CD14-positive monocyte (primary cell): ENCODE results near the gene WDR7. TPM values are rescaled to one million over a fixed set of nuclear protein-coding genes. Genes with fewer than 3 reads are reported as not detected.

ENCODE experiments used
- DNase-seq, 3 donors: peaks; one replicate each; pipeline ENCODE4 v3.0.0-alpha.2; 2011 to 2022
- H2AFZ ChIP-seq: 2 replicates; pipeline ENCODE4 v1.6.0; 2012; ENCODE audit warnings: mild to moderate bottlenecking, low read depth, low read length, inconsistent platforms; ENCODE audit not compliant: insufficient read depth, poor library complexity, severe bottlenecking
- H3K27ac ChIP-seq, 2 donors: 1 replicate in 1 of 2; 2 replicates in 1 of 2; pipeline ENCODE4 v1.5.1; 2012 to 2013; ENCODE audit warnings: low read length in 2 of 2, control low read depth in 1 of 2, inconsistent platforms in 1 of 2, low read depth in 1 of 2, mild to moderate bottlenecking in 1 of 2
- H3K27me3 ChIP-seq, 2 donors: one replicate each; pipeline versions ENCODE4 v1.6.0 to v1.6.1; 2011 to 2013; ENCODE audit warnings: low read length in 2 of 2; ENCODE audit not compliant: control insufficient read depth in 2 of 2, insufficient read depth in 2 of 2
- H3K36me3 ChIP-seq, 2 donors: replicated peaks in 1 of 2; 1 replicate in 1 of 2; 2 replicates in 1 of 2; pipeline versions ENCODE4 v1.5.1 to v1.6.1; 2012 to 2013; ENCODE audit warnings: low read length in 2 of 2, control low read depth in 1 of 2, inconsistent platforms in 1 of 2, mild to moderate bottlenecking in 1 of 2; ENCODE audit not compliant: insufficient read depth in 2 of 2, control insufficient read depth in 1 of 2
- H3K4me1 ChIP-seq, 2 donors: 1 replicate in 1 of 2; 2 replicates in 1 of 2; pipeline versions ENCODE4 v1.5.1 to v1.6.1; 2012 to 2013; ENCODE audit warnings: low read length in 2 of 2, control low read depth in 1 of 2, inconsistent platforms in 1 of 2, mild to moderate bottlenecking in 1 of 2, moderate library complexity in 1 of 2; ENCODE audit not compliant: insufficient read depth in 2 of 2, control insufficient read depth in 1 of 2
- H3K4me2 ChIP-seq: replicated peaks from 2 replicates; pipeline ENCODE3; 2012; ENCODE audit warnings: low read length, moderate library complexity, mild to moderate bottlenecking; ENCODE audit not compliant: poor library complexity, severe bottlenecking; ENCODE audit errors: extremely low read depth
- H3K4me3 ChIP-seq, 3 experiments: fragments of 200-600 bp in 1 of 3; sonication (generic) in 1 of 3; replicated peaks in 1 of 3; 1 replicate in 2 of 3; 2 replicates in 1 of 3; pipeline ENCODE4 v1.5.1; 2011 to 2013; ENCODE audit warnings: low read length in 3 of 3, mild to moderate bottlenecking in 3 of 3, control low read depth in 2 of 3, low read depth in 2 of 3, inconsistent platforms in 1 of 3, moderate library complexity in 1 of 3
- H3K79me2 ChIP-seq: 2 replicates; pipeline ENCODE4 v1.6.0; 2012; ENCODE audit warnings: mild to moderate bottlenecking, control low read depth, inconsistent platforms, low read length, moderate library complexity; ENCODE audit not compliant: insufficient read depth
- H3K9ac ChIP-seq: 2 replicates; pipeline ENCODE4 v1.6.0; 2017; ENCODE audit warnings: low read length, mild to moderate bottlenecking; ENCODE audit not compliant: insufficient read depth, poor library complexity, severe bottlenecking
- H3K9me3 ChIP-seq, 2 donors: replicated peaks in 1 of 2; 1 replicate in 1 of 2; 2 replicates in 1 of 2; pipeline versions ENCODE4 v1.5.1 to v1.6.1; 2012 to 2013; ENCODE audit warnings: low read length in 2 of 2, control low read depth in 1 of 2; ENCODE audit not compliant: control insufficient read depth in 1 of 2, insufficient read depth in 1 of 2
- H4K20me1 ChIP-seq: 2 replicates; pipeline ENCODE4 v1.6.0; 2012; ENCODE audit warnings: mild to moderate bottlenecking, low read length, control low read depth, moderate library complexity; ENCODE audit not compliant: insufficient read depth
- H3K27ac Mint-ChIP-seq, 7 donors: one replicate each; pipeline ENCODE4 v1.8.0; 2020; ENCODE audit warnings: mild to moderate bottlenecking in 7 of 7, mixed read lengths in 7 of 7, moderate library complexity in 6 of 7, inconsistent platforms in 2 of 7
- H3K27me3 Mint-ChIP-seq, 3 donors: one replicate each; pipeline ENCODE4 v1.8.0; 2021 to 2022; ENCODE audit warnings: low read depth in 3 of 3, mild to moderate bottlenecking in 3 of 3, mixed read lengths in 3 of 3, moderate library complexity in 3 of 3, inconsistent platforms in 1 of 3
- H3K36me3 Mint-ChIP-seq, 2 donors: one replicate each; pipeline ENCODE4 v1.8.0; 2020; ENCODE audit warnings: mixed read lengths in 2 of 2, inconsistent platforms in 1 of 2, mild to moderate bottlenecking in 1 of 2
- H3K4me1 Mint-ChIP-seq: one replicate; pipeline ENCODE4 v1.8.0; 2020; ENCODE audit warnings: mild to moderate bottlenecking, mixed read lengths
- H3K4me3 Mint-ChIP-seq, 2 donors: one replicate each; pipeline ENCODE4 v1.8.0; 2020; ENCODE audit warnings: mild to moderate bottlenecking in 2 of 2, mixed read lengths in 2 of 2, moderate library complexity in 1 of 2
- H3K9me3 Mint-ChIP-seq, 7 donors: one replicate each; pipeline ENCODE4 v1.8.0; 2020 to 2022; ENCODE audit warnings: mixed read lengths in 7 of 7, mild to moderate bottlenecking in 6 of 7, moderate library complexity in 6 of 7, inconsistent platforms in 2 of 7
- WGBS: methylation state at CpG from one replicate; pipeline ENCODE4 v1.1.5; 2013; ENCODE audit warnings: missing lambda C conversion rate; ENCODE audit not compliant: insufficient coverage; 5-methylcytosine and 5-hydroxymethylcytosine counted together
- intact Hi-C, 2 donors: fragments of 100-400 bp; cut with micrococcal nuclease; formaldehyde crosslinking; loops; one replicate each; pipeline versions ENCODE4 v1.15.0 to v1.15.1; 2023
- polyA plus RNA-seq, 3 donors: library from polyadenylated mRNA; depleted of rRNA in 1 of 3; unstranded in 2 of 3; stranded (reverse) in 1 of 3; fragments of 300-500 nt in 2 of 3; fragments of >200 nt in 1 of 3; fragmentation: Illumina TruSeq in 2 of 3; gene quantifications; 1 replicate in 2 of 3; 2 replicates in 1 of 3; pipeline ENCODE4 v1.2.3, GENCODE V29; 2012 to 2021
- TF ChIP-seq, protein P1 (sequence below): fragments of 200-600 bp; IDR thresholded peaks from one replicate; pipeline ENCODE4 v1.8.0; 2022; ENCODE audit warnings: antibody characterized with exemption, mild to moderate bottlenecking

Gene WDR7
- polyA plus RNA-seq, 3 donors: 9.1 to 23.6 (median 9.5) TPM

DNA sequence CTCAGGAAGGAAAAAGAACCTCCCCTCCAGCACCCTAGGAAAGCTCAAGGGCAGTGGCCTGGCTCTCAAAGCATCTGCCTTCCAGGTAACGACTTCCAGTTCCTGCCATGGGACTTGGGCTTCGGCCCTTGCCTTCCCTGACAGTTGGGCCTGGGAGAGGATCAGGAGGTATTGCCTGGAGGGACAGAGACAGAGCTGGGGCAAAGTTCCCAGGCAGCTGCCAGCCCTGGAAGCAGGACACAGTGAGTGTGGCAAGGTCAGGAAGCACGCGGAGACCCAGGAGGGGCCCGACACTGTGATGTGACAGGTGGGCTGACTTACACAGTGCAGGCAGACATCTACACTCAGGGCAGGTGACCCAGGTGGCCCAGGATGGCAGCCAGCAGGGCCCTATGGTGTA, 408.2 kb downstream of the WDR7 start:
- peaks cover 0 to 4% (median 0%) of the 10 kb centered on the region in 7 donors for H3K9me3 Mint-ChIP-seq
- no peaks in the 10 kb centered on the region for H3K79me2 ChIP-seq
- peaks cover 1% of the 10 kb centered on the region for H3K4me1 Mint-ChIP-seq
- no peaks in the 10 kb centered on the region for H3K36me3 ChIP-seq
- H3K4me1 ChIP-seq: no peaks in the 10 kb centered on the region
- peaks cover 0 to 6% (median 6%) of the 10 kb centered on the region in 3 donors for H3K27me3 Mint-ChIP-seq
- H3K36me3 Mint-ChIP-seq: no peaks in the 10 kb centered on the region
- intact Hi-C loops: no loop called here
- TF ChIP-seq, protein P1, sequence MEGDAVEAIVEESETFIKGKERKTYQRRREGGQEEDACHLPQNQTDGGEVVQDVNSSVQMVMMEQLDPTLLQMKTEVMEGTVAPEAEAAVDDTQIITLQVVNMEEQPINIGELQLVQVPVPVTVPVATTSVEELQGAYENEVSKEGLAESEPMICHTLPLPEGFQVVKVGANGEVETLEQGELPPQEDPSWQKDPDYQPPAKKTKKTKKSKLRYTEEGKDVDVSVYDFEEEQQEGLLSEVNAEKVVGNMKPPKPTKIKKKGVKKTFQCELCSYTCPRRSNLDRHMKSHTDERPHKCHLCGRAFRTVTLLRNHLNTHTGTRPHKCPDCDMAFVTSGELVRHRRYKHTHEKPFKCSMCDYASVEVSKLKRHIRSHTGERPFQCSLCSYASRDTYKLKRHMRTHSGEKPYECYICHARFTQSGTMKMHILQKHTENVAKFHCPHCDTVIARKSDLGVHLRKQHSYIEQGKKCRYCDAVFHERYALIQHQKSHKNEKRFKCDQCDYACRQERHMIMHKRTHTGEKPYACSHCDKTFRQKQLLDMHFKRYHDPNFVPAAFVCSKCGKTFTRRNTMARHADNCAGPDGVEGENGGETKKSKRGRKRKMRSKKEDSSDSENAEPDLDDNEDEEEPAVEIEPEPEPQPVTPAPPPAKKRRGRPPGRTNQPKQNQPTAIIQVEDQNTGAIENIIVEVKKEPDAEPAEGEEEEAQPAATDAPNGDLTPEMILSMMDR: no peak
- no peak overlapping the region for H3K4me3 Mint-ChIP-seq
- no peak overlapping the region for H2AFZ ChIP-seq
- H3K27me3 ChIP-seq: no peaks in the 10 kb centered on the region
- H3K4me2 ChIP-seq: no peak overlapping the region
- H3K9me3 ChIP-seq: no peaks in the 10 kb centered on the region
- no peaks in the 10 kb centered on the region for H4K20me1 ChIP-seq
- peak overlapping the region in 1 of 7 donors; percentile 2 for H3K27ac Mint-ChIP-seq
- no peak for DNase-seq
- no peak overlapping the region for H3K9ac ChIP-seq
- H3K27ac ChIP-seq: no peak overlapping the region
- WGBS: 98% methylated on average over 5 of the region's 5 CpGs
- H3K4me3 ChIP-seq: no peak overlapping the region

DNA sequence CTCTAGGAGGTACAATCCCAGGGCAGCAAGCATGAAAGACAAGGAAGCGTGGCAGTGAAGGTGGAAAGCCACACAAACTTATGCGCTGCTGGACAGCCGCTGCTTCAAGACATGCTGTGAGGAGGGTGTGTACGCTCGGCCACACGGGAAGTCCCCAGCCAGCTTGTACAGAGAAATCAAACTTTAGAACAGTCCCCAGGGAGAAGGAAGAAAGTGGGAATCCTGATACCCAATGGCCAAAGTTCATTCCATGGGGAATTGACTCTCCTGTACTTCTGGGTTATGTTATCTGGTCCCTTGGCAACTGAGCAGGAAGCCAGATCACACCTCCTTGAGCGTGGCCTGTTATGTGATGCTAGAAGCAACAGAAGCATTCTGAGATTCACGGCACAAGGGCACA, 409.7 kb downstream of the WDR7 start:
- intact Hi-C loops: no loop called here

More for the DNA sequence above, 409.7 kb downstream of the WDR7 start:
- Mint-ChIP-seq H3K27ac (no peak overlapping the region), H3K36me3 (no peaks in the 10 kb centered on the region), H3K9me3 (peaks cover 0 to 4% (median 0%) of the 10 kb centered on the region in 7 donors), H3K4me3 (no peak overlapping the region), H3K27me3 (peaks cover 0 to 6% (median 6%) of the 10 kb centered on the region in 3 donors), H3K4me1 (peaks cover 1% of the 10 kb centered on the region)
- H3K4me1 ChIP-seq: no peaks in the 10 kb centered on the region
- H3K4me2 ChIP-seq: no peak overlapping the region
- 89% methylated on average over 8 of the region's 8 CpGs for WGBS
- DNase-seq: no peak
- no peaks in the 10 kb centered on the region for H3K27me3 ChIP-seq
- no peak overlapping the region for H2AFZ ChIP-seq
- H3K79me2 ChIP-seq: no peaks in the 10 kb centered on the region
- no peaks in the 10 kb centered on the region for H4K20me1 ChIP-seq
- no peaks in the 10 kb centered on the region for H3K9me3 ChIP-seq
- H3K4me3 ChIP-seq: no peak overlapping the region
- no peak overlapping the region for H3K27ac ChIP-seq
- TF ChIP-seq, protein P1: no peak
- H3K36me3 ChIP-seq: no peaks in the 10 kb centered on the region
- no peak overlapping the region for H3K9ac ChIP-seq
